Lower leg skin (tissue), 3 donors: Measurements from ENCODE around the gene HYKK.

Experiments
- POLR2A ChIP-seq, 2 donors: fragments of 450-650 bp; IDR thresholded peaks; one replicate each; pipeline ENCODE4 v1.6.1; 2016 to 2017; ENCODE audit warnings: antibody characterized with exemption in 2 of 2, mild to moderate bottlenecking in 1 of 2, moderate library complexity in 1 of 2
- TF ChIP-seq, protein P1 (sequence below), 3 donors: fragments of 450-650 bp; IDR thresholded peaks; one replicate each; pipeline ENCODE4 v1.5.1; 2016; ENCODE audit warnings: antibody characterized with exemption in 3 of 3, mild to moderate bottlenecking in 3 of 3, moderate library complexity in 2 of 3

- TF ChIP-seq, protein P1, sequence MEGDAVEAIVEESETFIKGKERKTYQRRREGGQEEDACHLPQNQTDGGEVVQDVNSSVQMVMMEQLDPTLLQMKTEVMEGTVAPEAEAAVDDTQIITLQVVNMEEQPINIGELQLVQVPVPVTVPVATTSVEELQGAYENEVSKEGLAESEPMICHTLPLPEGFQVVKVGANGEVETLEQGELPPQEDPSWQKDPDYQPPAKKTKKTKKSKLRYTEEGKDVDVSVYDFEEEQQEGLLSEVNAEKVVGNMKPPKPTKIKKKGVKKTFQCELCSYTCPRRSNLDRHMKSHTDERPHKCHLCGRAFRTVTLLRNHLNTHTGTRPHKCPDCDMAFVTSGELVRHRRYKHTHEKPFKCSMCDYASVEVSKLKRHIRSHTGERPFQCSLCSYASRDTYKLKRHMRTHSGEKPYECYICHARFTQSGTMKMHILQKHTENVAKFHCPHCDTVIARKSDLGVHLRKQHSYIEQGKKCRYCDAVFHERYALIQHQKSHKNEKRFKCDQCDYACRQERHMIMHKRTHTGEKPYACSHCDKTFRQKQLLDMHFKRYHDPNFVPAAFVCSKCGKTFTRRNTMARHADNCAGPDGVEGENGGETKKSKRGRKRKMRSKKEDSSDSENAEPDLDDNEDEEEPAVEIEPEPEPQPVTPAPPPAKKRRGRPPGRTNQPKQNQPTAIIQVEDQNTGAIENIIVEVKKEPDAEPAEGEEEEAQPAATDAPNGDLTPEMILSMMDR (IDR thresholded peaks at IDR 0.05), result no peak
- no peak for TF ChIP-seq POLR2A (IDR thresholded peaks at IDR 0.05)
These were observed 34.3 kb downstream of the HYKK start for GRCh38 chr15:78541744-78542034.
